NCI-H524 treated with DMSO at 0.1 percent for 48 hours (cell line): ENCODE measurements around the gene C19orf33.

Experiments used
- DNase-seq: peaks from one replicate; lab custom pipeline; 2025; lab: John Stamatoyannopoulos, UW

C19orf33 gene

DNA sequence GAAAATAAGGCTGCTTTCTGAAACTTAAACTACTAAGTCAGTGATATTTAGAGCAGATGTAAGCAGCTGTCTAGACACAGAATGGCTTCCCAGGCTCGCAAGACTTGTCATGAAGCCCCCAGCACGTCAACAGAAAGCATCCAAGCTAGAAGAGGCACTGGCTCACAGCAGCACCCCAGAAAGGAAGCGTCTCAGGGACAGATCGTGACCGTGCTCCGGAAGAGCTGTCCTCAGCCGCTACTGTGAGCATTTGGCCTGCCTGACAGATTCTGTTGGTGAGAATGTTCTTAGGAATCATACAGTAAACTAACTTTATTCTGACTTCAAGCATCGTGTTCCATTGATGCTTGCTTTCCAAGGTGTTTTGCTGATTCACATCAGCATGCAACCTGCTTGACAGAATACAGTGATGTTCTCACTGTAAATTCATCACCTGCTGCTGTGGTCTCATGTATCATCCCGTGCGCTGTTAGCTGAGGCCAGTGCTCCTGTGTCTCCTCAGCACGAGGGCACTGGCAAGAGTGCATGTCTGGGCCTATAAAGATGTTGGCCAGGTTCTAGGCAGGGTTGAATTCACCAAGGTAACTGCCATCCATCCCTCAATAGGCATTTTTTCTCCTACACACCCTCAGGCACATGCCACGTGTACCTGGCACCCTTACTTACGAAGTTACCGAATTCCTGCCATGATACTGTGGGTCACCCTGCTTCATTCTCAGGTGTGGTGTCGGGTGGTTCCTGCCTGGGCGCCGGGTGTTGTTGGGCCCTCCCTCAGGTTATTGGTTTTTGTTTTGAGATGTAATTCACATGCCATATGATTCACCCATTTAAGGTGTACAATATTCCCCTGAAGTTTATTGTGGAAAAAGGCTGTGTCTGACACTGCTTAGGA, 23.8 kb upstream of the C19orf33 start:
- no peak for DNase-seq

DNA sequence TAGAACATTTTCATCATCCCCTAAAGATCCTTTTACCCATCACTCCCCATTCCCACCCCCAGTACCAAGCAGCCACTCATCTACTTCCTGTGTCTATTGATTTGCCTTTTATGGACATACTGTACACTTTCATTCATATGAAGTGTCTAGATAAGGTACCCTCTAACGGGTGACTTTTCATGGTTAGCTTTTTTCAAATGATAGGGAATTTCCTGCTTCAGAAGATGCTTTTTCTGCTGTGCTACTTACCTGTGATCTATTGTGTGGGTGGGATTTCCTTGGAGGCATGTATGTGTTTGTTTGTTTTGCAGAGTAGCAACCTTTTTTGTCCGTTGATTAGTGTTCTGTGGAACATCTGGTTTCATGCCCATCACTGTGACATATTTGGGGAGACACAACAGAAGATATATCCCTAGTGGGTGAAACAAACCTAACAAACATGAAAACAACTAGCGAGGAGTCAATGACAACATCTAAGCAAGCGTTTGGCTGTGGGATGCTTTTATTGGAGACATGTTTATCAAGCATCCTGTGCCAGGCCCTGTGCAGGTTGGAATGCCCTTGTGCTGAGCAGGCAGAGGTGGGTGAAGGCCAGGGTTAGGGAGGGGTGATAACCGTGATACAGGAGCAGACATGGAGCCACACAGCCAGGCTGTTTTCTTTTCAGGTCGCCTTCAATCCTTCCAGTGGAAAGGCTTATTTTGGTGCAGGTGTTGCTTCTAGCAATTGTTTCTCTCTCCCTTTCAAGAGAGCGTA, 22.1 kb upstream of the C19orf33 start:
- DNase-seq: no peak

GRCh38 chr19:38283271-38283670, 20.8 kb upstream of the C19orf33 start:
- no peak for DNase-seq

DNA sequence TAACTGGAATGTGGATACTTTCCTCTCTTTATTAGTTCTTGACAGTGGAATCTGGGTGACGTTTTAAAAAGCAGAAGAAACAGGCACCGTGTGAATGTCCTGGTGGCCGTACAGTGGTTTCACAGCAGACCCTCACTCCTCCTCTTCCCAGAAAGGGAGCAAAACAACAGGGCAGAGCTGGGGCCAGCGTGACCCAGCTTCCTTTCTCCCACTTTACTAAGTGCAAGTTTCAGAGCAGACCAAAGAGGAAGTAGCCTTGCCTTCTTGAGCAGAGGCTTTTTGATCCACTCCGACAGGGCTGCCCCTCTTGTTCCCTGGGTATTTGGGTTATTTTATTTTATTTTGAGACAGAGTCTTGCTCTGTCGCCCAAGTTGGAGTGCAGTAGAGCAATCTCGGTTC, 19.6 kb upstream of the C19orf33 start:
- DNase-seq: no peak

- no peak for DNase-seq
Observed at GRCh38 chr19:38285567-38285966, 18.5 kb upstream of the C19orf33 start.

DNA sequence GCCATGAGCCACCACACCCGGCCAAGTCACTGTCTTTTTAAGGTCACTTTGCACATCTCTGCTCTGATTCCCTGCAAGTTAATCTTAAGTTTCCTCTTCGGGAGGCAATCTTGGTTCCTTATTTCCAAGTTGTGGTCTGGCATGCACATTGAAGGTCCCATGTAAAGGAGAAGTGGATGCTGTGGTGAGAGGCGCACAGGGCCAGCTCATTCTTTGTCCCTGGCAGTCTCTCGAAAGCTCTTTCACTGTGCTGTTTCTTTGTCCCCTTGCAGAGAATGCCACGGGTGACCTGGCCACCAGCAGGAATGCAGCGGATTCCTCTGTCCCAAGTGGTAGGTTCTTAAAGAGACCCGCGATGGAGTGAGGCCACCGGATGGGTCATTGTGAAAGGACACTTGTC, 16.4 kb upstream of the C19orf33 start:
- DNase-seq: no peak

DNA sequence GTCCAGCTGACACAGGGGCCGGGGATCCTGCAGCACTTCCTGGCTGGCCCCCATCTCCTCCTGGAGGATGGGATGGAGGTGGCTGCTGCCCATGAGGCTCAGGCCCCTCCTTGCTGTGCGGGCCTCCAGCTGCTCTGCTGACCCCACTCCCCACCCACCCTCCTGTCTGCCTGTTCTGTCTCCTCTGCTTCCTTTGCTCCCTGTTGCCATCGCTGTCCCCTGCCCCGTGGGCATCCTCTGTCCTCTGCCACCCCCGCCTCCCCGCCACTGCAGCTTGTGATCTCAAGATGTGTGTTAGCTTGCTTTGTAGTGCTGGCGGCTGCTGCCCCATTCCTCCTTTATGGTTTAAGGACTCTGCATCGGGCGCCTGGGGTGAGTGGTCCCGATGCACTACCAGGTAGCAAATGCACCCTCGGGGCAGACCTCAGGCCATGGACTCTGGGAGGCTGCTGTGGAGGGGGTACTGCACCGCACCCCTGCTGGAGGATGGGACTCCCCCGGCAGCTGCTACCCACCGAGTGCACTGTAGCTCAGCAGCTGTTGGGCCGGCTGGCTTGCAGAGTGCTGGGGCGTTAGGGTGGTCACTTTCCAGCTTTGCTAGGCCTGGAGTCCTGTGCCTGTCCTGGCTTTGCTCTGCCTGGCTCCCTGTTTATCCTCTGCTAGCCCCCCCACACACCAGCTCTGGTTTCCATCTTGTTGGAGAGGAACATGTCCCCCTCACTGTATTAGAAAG, 15.8 kb upstream of the C19orf33 start:
- no peak for DNase-seq

GRCh38 chr19:38289955-38290354, 14.1 kb upstream of the C19orf33 start:
- no peak for DNase-seq

GRCh38 chr19:38290631-38291147, 13.4 kb upstream of the C19orf33 start:
- no peak for DNase-seq

- DNase-seq: no peak
Observed at GRCh38 chr19:38291855-38292254, 12.2 kb upstream of the C19orf33 start.

- DNase-seq: no peak
Observed at GRCh38 chr19:38293281-38293680, 10.8 kb upstream of the C19orf33 start.

DNA sequence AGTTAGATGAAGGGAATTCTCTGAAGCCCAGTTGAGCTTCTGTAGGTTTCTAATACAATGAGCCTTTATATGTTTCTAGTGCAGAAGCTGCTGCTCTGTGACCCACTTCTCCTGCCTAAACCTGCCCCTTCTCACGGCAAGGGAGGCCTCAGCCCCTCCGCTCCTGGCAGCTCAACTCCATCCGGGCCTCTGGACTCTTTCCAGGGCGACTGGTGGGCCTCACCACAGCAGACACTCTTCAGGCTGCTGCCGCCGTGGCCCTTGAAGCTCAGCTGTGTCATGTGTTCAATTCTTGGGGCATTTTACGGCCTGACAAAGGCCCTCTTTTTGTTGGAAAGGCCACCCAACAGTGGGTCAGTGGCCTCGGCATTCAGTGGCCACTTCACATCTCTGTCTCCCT, 10.0 kb upstream of the C19orf33 start:
- DNase-seq: no peak

- no peak for DNase-seq
Observed at GRCh38 chr19:38298821-38299680, 5.0 kb upstream of the C19orf33 start.

DNA sequence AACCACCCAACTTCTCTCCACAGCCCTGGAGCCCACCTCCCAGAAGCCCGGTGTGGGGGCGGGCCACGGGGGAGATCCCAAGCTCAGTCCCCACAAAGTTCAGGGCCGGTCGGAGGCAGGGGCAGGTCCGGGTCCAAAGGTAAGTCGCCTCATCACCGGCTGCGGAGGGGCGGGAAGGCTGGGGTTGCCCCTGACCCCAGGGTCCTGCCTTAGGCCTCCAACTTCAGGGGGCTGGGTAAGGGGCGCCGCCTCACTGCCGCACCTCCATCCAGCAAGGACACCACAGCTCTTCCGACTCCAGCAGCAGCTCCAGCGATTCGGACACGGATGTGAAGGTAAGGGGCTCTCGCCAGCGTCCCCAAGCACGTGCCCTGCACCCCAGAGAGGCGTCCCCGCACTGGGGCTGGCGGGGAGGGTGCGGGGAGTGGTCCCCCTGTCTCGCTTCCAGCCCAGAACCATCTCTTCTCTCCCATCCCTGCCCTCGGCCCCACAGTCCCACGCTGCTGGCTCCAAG, 358 bp downstream of the C19orf33 start:
- no peak for DNase-seq

DNA sequence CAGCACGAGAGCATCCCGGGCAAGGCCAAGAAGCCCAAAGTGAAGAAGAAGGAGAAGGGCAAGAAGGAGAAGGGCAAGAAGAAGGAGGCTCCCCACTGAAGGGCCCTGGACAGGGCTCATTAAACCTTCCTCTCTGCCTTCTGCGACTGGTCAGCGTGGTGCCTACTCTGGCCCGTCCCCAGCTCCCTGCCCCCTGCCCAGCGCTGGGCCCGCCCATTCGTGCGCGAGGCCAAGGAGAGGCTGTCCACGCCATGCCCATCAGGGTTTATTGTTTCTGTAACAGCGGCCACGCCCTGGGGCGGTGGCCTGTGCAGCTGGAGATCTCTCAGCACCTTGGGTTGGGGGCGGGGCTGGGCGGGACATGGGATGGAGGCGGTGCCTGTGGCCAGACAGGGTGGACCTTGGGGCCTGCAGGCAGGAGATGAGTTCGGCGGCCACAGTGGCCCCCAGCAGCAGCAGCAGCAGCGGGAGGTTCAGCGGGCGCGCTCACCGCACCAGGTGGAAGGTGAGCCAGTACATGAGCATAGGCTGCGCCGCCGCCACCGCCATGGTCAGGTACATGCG, 897 bp downstream of the C19orf33 start:
- DNase-seq: no peak

DNA sequence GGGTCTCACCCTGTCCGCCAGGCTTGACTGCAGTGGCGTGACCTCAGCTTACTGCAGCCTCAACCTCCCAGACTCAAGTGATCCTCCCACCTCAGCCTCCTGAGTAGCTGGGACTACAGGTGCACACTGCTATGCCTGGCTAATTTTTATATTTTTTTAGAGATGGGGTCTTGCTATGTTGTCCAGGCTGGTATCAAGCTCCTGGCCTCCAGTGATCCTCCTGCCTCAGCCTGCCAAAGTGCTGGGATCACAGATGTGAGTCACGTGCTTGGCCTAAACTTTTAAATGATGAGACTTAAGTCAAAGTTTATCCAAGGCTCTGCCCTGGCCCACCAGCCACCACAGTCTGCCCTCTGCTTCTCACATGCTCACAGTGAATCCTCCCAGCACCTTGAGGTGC, 2.2 kb downstream of the C19orf33 start:
- no peak for DNase-seq

DNA sequence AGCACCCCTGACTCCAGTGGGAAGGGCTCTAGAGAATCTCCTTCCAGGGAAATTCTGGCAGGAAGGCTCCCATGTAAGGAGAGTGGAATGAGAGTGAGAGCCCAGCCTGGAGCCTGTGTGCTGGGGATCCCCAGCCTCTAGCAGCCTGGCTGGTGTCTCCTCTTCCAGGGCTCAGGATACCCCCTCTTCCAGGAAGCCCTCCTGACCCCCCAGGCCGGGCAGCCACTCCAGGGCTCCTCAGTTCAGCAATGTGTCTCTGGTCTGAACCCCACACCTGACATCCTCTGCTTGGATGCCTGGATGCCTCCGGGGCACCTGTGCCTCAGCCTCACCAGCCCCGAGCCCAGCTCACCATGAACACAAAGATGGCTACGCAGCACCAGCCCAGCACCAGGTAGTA, 3.0 kb downstream of the C19orf33 start:
- DNase-seq: no peak

- DNase-seq: no peak
Observed at GRCh38 chr19:38307597-38307996, 3.5 kb downstream of the C19orf33 start.

GRCh38 chr19:38308006-38308766, 4.1 kb downstream of the C19orf33 start:
- DNase-seq: no peak
